WTC11 (cell line): Measurements from ENCODE around the gene GRK6. TPM values are rescaled to one million over a fixed set of nuclear protein-coding genes. Genes with fewer than 3 reads are reported as not detected.

ENCODE experiments used
- ATAC-seq: fragments of 200-7000 bp; cut with Tn5 transposase; 2 replicates; pipeline ENCODE4 v1.10.0; 2021; ENCODE audit warnings: mild to moderate bottlenecking, moderate library complexity
- CTCF ChIA-PET: fragments of 300-600 bp; sonication (Branson Sonifier 250); formaldehyde crosslinking; loops from one replicate; lab custom pipeline; 2021; ENCODE audit warnings: antibody characterized with exemption; lab: Charles Lee
- POLR2A ChIA-PET: fragments of 350-600 bp; sonication (Branson Sonifier 250); formaldehyde crosslinking; loops from one replicate; lab custom pipeline; 2021; ENCODE audit warnings: antibody characterized with exemption; lab: Charles Lee
- DNase-seq: peaks from one replicate; pipeline ENCODE4 v3.0.0; 2021; ENCODE audit warnings: low spot score
- H3K27ac Mint-ChIP-seq: 2 replicates; pipeline ENCODE4 v1.8.0; 2021; ENCODE audit warnings: mixed read lengths
- H3K27me3 Mint-ChIP-seq: 2 replicates; pipeline ENCODE4 v1.8.0; 2021; ENCODE audit warnings: low read depth, mild to moderate bottlenecking, moderate library complexity, mixed read lengths
- H3K36me3 Mint-ChIP-seq: 2 replicates; pipeline ENCODE4 v1.8.0; 2021; ENCODE audit warnings: mixed read lengths
- H3K4me1 Mint-ChIP-seq: 2 replicates; pipeline ENCODE4 v1.8.0; 2022; ENCODE audit warnings: mixed read lengths
- H3K4me3 Mint-ChIP-seq: 2 replicates; pipeline ENCODE4 v1.8.0; 2021; ENCODE audit warnings: mild to moderate bottlenecking, moderate library complexity, mixed read lengths
- H3K9me3 Mint-ChIP-seq: 2 replicates; pipeline ENCODE4 v1.8.0; 2021; ENCODE audit warnings: mixed read lengths
- ATF1 ChIP-seq: sonication (generic); formaldehyde crosslinking; IDR thresholded peaks from 2 replicates; pipeline ENCODE4 v1.8.1; 2023; ENCODE audit warnings: mild to moderate bottlenecking, moderate library complexity, missing genetic modification reagents
- CREB1 ChIP-seq: sonication (generic); formaldehyde crosslinking; IDR thresholded peaks from 2 replicates; pipeline ENCODE4 v1.8.0; 2023; ENCODE audit warnings: mild to moderate bottlenecking, missing genetic modification reagents
- CREM ChIP-seq: sonication (generic); formaldehyde crosslinking; IDR thresholded peaks from 2 replicates; pipeline ENCODE4 v1.8.1; 2022; ENCODE audit warnings: mild to moderate bottlenecking, missing genetic modification reagents, moderate library complexity
- HMGA2 ChIP-seq: fragments of 250-450 bp; sonication (Bioruptor Pico); IDR thresholded peaks from 2 replicates; pipeline ENCODE4 v1.4.0; 2021; ENCODE audit warnings: mild to moderate bottlenecking, moderate library complexity
- JUN ChIP-seq: sonication (generic); formaldehyde crosslinking; IDR thresholded peaks from 2 replicates; pipeline ENCODE4 v1.8.0; 2023; ENCODE audit warnings: mild to moderate bottlenecking, missing genetic modification reagents
- NFE2L1 ChIP-seq: sonication (generic); formaldehyde crosslinking; IDR thresholded peaks from 2 replicates; pipeline ENCODE4 v1.8.1; 2023; ENCODE audit warnings: missing genetic modification reagents
- NR1H2 ChIP-seq: sonication (generic); formaldehyde crosslinking; IDR thresholded peaks from 2 replicates; pipeline ENCODE4 v1.9.0; 2021; ENCODE audit warnings: mild to moderate bottlenecking, moderate library complexity, missing genetic modification reagents
- NR2C2 ChIP-seq: sonication (generic); formaldehyde crosslinking; IDR thresholded peaks from 2 replicates; pipeline ENCODE4 v1.8.0; 2022; ENCODE audit warnings: mild to moderate bottlenecking, missing genetic modification reagents
- NR3C1 ChIP-seq: sonication (generic); formaldehyde crosslinking; conservative IDR thresholded peaks from 2 replicates; pipeline ENCODE4 v1.8.1; 2023; ENCODE audit warnings: low read depth, mild to moderate bottlenecking, missing genetic modification reagents
- OVOL2 ChIP-seq: fragments of 250-450 bp; sonication (Bioruptor Pico); IDR thresholded peaks from 2 replicates; pipeline ENCODE4 v1.9.0; 2021; ENCODE audit warnings: mild to moderate bottlenecking, borderline replicate concordance
- SMAD4 ChIP-seq: sonication (generic); formaldehyde crosslinking; IDR thresholded peaks from 2 replicates; pipeline ENCODE4 v1.8.0; 2022; ENCODE audit warnings: mild to moderate bottlenecking, missing genetic modification reagents
- SP1 ChIP-seq: sonication (generic); formaldehyde crosslinking; conservative IDR thresholded peaks from 2 replicates; pipeline ENCODE4 v1.8.1; 2022; ENCODE audit warnings: missing genetic modification reagents
- TEAD1 ChIP-seq: sonication (generic); formaldehyde crosslinking; IDR thresholded peaks from 2 replicates; pipeline ENCODE4 v1.8.0; 2022; ENCODE audit warnings: mild to moderate bottlenecking, missing genetic modification reagents
- total RNA-seq: library from RNA; stranded (reverse); gene quantifications from 3 replicates; pipeline ENCODE4 v1.2.3, GENCODE V29; 2021
- TF ChIP-seq, protein P1 (sequence below): sonication (generic); formaldehyde crosslinking; IDR thresholded peaks from 2 replicates; pipeline ENCODE4 v1.8.1; 2022; ENCODE audit warnings: missing genetic modification reagents, borderline replicate concordance
- TF ChIP-seq, protein P2 (sequence below): fragments of 250-450 bp; sonication (Bioruptor Pico); conservative IDR thresholded peaks from 2 replicates; pipeline ENCODE4 v1.9.0; 2021; ENCODE audit warnings: mild to moderate bottlenecking
- TF ChIP-seq, protein P3 (sequence below): sonication (generic); formaldehyde crosslinking; IDR thresholded peaks from 2 replicates; pipeline ENCODE4 v1.8.0; 2023; ENCODE audit warnings: missing genetic modification reagents, mild to moderate bottlenecking, borderline replicate concordance
- TF ChIP-seq, protein P4 (sequence below): sonication (generic); formaldehyde crosslinking; IDR thresholded peaks from 2 replicates; pipeline ENCODE4 v1.8.1; 2023; ENCODE audit warnings: mild to moderate bottlenecking, missing genetic modification reagents, moderate library complexity
- TF ChIP-seq, protein P5 (sequence below): sonication (generic); formaldehyde crosslinking; IDR thresholded peaks from 2 replicates; pipeline ENCODE4 v1.8.1; 2023; ENCODE audit warnings: mild to moderate bottlenecking, moderate library complexity, missing genetic modification reagents
- TF ChIP-seq, protein P6 (sequence below): sonication (generic); formaldehyde crosslinking; IDR thresholded peaks from 2 replicates; pipeline ENCODE4 v1.8.1; 2022; ENCODE audit warnings: mild to moderate bottlenecking, missing genetic modification reagents, moderate library complexity, borderline replicate concordance

GRK6 gene
- total RNA-seq, 1 experiment from 2014 or later: 69.2 TPM

DNA sequence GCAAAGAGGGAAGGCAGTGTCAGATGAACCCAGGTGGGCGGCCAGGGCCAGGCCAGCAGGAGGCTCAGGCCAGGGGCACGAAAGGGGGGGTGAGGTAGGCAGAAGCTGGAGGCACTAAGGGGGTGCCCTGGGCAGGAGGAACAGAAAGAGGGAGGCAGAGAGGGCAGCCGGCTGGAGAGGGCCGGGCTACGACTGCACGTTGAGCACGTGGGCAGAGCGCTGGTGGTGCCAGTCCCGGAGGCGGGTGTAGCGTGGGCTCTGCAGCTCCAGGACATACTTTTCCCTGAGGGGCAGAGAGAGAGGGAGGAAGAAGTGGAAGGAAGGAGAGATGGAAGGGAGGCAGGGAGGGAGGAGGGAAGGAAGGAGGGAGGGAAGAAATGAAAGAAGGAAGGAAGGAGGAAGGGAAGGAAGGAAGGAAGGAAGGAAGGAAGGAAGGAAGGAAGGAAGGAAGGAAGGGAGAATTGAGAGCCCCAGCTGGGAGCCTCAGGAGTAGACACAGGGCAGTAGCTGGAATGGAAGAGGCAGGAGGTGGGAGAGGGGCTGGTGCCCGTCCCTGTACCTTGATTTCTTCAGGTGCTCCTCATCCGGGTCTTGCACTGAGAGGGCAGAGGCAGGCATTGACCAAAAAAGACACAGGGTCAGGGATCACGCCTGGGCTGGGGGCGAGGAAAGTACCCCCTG lies 64.0 kb downstream of the GRK6 start:
- H3K9me3 Mint-ChIP-seq: no peaks in the 10 kb centered on the region
- ATAC-seq (no peak), DNase-seq (no peak)
- no peak overlapping the region; the same call in 1 of the 2 replicates for H3K27ac Mint-ChIP-seq
- no peaks in the 10 kb centered on the region for H3K27me3 Mint-ChIP-seq
- peaks cover 18% of the 10 kb centered on the region for H3K4me1 Mint-ChIP-seq
- ChIA-PET POLR2A (interaction anchor here (6.1 kb wide), 1 partner anchor 12 kb away, joined by 43 read pairs; no protein-coding TSS in a partner anchor), CTCF (interaction anchor here (0.6 to 11.2 kb wide), 7 partner anchors 11 to 87 kb away, joined by 3 to 230 read pairs (median 6); partner anchors contain the start of gene DBN1)
- no peak overlapping the region for H3K4me3 Mint-ChIP-seq
- peaks cover 48% of the 10 kb centered on the region for H3K36me3 Mint-ChIP-seq
- TF ChIP-seq NFE2L1 (CRISPR knock-in tag) (no peak), NR1H2 (no peak), ATF1 (CRISPR knock-in tag) (no peak)
- TF ChIP-seq, protein P1, sequence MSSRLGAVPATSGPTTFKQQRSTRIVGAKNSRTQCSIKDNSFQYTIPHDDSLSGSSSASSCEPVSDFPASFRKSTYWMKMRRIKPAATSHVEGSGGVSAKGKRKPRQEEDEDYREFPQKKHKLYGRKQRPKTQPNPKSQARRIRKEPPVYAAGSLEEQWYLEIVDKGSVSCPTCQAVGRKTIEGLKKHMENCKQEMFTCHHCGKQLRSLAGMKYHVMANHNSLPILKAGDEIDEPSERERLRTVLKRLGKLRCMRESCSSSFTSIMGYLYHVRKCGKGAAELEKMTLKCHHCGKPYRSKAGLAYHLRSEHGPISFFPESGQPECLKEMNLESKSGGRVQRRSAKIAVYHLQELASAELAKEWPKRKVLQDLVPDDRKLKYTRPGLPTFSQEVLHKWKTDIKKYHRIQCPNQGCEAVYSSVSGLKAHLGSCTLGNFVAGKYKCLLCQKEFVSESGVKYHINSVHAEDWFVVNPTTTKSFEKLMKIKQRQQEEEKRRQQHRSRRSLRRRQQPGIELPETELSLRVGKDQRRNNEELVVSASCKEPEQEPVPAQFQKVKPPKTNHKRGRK (CRISPR knock-in tag): 0 out of 2 replicates have a peak, but pooled peaks have one; percentile 66
- TF ChIP-seq, protein P2, sequence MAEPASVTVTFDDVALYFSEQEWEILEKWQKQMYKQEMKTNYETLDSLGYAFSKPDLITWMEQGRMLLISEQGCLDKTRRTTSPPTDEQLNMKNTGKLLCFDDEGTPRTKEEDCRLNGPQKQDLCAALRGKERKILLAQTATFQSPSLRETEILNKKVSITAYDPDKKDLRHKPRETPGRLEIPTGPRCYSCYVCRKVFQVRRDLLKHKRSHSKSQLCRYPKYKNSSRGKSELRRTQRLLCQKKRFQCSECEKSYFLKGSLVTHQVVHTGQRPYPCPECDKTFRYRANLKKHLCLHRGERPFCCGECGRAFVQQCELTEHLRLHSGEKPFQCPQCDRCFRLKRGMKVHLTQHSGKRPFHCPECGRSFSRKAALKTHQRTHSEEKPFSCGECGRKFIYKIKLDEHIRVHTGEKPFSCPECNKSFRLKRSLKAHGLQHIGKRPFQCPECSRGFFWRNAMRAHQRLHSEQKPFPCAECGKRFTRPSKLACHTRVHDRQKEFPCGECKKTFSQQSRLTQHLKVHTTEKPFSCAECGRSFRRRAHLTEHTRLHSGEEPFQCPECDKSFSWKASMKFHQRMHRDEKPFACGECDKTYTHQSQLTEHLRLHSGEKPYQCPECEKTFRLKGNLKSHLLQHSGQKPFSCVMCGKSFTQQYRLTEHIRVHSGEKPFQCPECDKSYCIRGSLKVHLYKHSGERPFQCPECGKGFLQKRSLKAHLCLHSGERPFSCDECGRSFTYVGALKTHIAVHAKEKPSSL (CRISPR knock-in tag): no peak
- TF ChIP-seq, protein P3, sequence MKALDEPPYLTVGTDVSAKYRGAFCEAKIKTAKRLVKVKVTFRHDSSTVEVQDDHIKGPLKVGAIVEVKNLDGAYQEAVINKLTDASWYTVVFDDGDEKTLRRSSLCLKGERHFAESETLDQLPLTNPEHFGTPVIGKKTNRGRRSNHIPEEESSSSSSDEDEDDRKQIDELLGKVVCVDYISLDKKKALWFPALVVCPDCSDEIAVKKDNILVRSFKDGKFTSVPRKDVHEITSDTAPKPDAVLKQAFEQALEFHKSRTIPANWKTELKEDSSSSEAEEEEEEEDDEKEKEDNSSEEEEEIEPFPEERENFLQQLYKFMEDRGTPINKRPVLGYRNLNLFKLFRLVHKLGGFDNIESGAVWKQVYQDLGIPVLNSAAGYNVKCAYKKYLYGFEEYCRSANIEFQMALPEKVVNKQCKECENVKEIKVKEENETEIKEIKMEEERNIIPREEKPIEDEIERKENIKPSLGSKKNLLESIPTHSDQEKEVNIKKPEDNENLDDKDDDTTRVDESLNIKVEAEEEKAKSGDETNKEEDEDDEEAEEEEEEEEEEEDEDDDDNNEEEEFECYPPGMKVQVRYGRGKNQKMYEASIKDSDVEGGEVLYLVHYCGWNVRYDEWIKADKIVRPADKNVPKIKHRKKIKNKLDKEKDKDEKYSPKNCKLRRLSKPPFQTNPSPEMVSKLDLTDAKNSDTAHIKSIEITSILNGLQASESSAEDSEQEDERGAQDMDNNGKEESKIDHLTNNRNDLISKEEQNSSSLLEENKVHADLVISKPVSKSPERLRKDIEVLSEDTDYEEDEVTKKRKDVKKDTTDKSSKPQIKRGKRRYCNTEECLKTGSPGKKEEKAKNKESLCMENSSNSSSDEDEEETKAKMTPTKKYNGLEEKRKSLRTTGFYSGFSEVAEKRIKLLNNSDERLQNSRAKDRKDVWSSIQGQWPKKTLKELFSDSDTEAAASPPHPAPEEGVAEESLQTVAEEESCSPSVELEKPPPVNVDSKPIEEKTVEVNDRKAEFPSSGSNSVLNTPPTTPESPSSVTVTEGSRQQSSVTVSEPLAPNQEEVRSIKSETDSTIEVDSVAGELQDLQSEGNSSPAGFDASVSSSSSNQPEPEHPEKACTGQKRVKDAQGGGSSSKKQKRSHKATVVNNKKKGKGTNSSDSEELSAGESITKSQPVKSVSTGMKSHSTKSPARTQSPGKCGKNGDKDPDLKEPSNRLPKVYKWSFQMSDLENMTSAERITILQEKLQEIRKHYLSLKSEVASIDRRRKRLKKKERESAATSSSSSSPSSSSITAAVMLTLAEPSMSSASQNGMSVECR: no peak

DNA sequence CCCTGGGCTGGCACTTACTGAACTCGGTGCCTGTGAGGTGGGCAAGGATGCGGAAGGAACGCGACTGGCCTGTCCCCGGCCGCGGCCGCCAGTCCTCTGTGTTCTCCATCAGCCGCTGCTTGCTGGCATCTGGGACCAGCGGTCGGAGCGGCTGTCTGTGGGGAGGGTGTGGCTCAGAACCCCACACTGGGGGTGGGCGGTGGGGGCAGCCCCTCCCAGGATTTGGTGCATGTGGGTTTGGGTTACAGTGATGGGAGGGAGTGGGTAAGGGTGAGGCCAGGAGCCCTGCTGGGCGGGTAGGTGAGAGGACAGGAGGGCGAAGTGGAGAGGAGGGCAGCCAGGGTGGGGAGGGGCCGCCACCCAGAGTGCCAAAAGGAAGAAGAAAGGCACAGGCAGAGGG lies 64.5 kb downstream of the GRK6 start:
- no peak overlapping the region for H3K4me3 Mint-ChIP-seq
- no peaks in the 10 kb centered on the region for H3K9me3 Mint-ChIP-seq
- peak overlapping the region; percentile 65; the same call in 1 of the 2 replicates for H3K27ac Mint-ChIP-seq
- H3K27me3 Mint-ChIP-seq: no peaks in the 10 kb centered on the region
- H3K36me3 Mint-ChIP-seq: peaks cover 44% of the 10 kb centered on the region
- DNase-seq (no peak), ATAC-seq (no peak)
- POLR2A ChIA-PET: interaction anchor here (0.6 to 6.1 kb wide), 3 partner anchors 11 to 33 kb away, joined by 3 to 43 read pairs (median 4); no protein-coding TSS in a partner anchor
- CTCF ChIA-PET: interaction anchor here (0.5 to 11.2 kb wide), 14 partner anchors 10 to 610 kb away, joined by 3 to 230 read pairs (median 5); partner anchors contain the start of gene DBN1
- peaks cover 23% of the 10 kb centered on the region for H3K4me1 Mint-ChIP-seq
- TF ChIP-seq SMAD4 (CRISPR knock-in tag) (no peak), CREB1 (no peak), TEAD1 (CRISPR knock-in tag) (no peak), HMGA2 (CRISPR knock-in tag) (no peak), SP1 (CRISPR knock-in tag) (no peak), JUN (CRISPR knock-in tag) (no peak), NR3C1 (no peak), NFE2L1 (CRISPR knock-in tag) (no peak), OVOL2 (CRISPR knock-in tag) (no peak), CREM (CRISPR knock-in tag) (no peak), NR2C2 (CRISPR knock-in tag) (no peak)
- TF ChIP-seq, protein P4, sequence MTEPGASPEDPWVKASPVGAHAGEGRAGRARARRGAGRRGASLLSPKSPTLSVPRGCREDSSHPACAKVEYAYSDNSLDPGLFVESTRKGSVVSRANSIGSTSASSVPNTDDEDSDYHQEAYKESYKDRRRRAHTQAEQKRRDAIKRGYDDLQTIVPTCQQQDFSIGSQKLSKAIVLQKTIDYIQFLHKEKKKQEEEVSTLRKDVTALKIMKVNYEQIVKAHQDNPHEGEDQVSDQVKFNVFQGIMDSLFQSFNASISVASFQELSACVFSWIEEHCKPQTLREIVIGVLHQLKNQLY (CRISPR knock-in tag): no peak
- TF ChIP-seq, protein P2 (CRISPR knock-in tag): no peak
- TF ChIP-seq, protein P5, sequence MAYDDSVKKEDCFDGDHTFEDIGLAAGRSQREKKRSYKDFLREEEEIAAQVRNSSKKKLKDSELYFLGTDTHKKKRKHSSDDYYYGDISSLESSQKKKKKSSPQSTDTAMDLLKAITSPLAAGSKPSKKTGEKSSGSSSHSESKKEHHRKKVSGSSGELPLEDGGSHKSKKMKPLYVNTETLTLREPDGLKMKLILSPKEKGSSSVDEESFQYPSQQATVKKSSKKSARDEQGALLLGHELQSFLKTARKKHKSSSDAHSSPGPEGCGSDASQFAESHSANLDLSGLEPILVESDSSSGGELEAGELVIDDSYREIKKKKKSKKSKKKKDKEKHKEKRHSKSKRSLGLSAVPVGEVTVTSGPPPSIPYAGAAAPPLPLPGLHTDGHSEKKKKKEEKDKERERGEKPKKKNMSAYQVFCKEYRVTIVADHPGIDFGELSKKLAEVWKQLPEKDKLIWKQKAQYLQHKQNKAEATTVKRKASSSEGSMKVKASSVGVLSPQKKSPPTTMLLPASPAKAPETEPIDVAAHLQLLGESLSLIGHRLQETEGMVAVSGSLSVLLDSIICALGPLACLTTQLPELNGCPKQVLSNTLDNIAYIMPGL (CRISPR knock-in tag): no peak
- TF ChIP-seq, protein P6, sequence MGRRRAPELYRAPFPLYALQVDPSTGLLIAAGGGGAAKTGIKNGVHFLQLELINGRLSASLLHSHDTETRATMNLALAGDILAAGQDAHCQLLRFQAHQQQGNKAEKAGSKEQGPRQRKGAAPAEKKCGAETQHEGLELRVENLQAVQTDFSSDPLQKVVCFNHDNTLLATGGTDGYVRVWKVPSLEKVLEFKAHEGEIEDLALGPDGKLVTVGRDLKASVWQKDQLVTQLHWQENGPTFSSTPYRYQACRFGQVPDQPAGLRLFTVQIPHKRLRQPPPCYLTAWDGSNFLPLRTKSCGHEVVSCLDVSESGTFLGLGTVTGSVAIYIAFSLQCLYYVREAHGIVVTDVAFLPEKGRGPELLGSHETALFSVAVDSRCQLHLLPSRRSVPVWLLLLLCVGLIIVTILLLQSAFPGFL (CRISPR knock-in tag): no peak
